ENCODE measurements around the gene PPP1R14C. TPM values are rescaled to one million over a fixed set of nuclear protein-coding genes. Genes with fewer than 3 reads are reported as not detected.

PPP1R14C gene
- total and polyA plus RNA-seq, 2 donors (not counting 1 experiment from before 2014, with no cell fraction given) = 0.17 TPM; not detected in 1

DNA sequence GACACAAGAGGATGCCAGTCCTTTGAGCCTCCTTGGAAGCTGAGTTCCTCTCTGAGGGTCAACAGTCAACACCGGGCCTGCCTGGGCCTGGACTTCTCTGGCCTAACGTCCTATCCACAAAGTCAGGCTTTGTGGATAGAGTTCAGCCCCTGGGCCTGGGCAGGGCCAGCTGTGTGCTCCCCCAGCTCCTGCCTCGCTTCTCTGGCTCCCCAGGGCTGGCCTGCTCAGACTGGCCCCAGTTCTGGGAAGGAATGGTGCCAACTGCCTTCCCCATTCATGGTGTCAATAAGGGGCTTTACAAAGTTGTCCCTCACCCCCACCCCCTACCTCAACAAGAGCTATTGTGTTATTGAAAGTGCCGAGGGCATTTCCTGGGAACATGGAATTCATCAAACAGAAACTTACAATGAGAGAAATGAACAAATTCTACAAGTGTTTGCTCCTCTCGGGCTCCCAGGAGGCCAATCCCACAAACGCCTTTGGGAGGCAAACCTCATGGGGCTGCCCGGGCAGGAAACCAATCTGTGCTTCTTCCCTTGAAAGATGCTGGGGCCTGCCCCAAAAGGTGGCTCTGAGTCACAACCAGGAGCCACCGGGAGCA is 26.5 kb upstream of the PPP1R14C start:
- H3K9ac ChIP-seq (ENCODE audit: insufficient read depth, low read length) = no peak overlapping the region
- no peaks in the 10 kb centered on the region for H3K27me3 ChIP-seq (ENCODE audit: control insufficient read depth, insufficient read depth, low read length)
- no peak for DNase-seq (ENCODE audit: low read depth in 2 of 2)
- H3K79me2 ChIP-seq (ENCODE audit: control insufficient read depth, insufficient read depth, low read length) = no peaks in the 10 kb centered on the region
- H3K4me1 ChIP-seq (ENCODE audit: control insufficient read depth, extremely low read depth, insufficient read depth, low read length) = no peaks in the 10 kb centered on the region
- no peak overlapping the region for H2AFZ ChIP-seq (ENCODE audit: low read length)
- H3K4me3 ChIP-seq (replicated peaks in 1 of 4; ENCODE audit: control extremely low read depth in 1 of 4, insufficient read depth in 1 of 4, low read depth in 3 of 4, low read length in 4 of 4) = no peak overlapping the region
- no peaks in the 10 kb centered on the region for H4K20me1 ChIP-seq (ENCODE audit: control insufficient read depth, extremely low read depth, insufficient read depth, low read length)
- TF ChIP-seq, protein P1, sequence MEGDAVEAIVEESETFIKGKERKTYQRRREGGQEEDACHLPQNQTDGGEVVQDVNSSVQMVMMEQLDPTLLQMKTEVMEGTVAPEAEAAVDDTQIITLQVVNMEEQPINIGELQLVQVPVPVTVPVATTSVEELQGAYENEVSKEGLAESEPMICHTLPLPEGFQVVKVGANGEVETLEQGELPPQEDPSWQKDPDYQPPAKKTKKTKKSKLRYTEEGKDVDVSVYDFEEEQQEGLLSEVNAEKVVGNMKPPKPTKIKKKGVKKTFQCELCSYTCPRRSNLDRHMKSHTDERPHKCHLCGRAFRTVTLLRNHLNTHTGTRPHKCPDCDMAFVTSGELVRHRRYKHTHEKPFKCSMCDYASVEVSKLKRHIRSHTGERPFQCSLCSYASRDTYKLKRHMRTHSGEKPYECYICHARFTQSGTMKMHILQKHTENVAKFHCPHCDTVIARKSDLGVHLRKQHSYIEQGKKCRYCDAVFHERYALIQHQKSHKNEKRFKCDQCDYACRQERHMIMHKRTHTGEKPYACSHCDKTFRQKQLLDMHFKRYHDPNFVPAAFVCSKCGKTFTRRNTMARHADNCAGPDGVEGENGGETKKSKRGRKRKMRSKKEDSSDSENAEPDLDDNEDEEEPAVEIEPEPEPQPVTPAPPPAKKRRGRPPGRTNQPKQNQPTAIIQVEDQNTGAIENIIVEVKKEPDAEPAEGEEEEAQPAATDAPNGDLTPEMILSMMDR (conservative IDR thresholded peaks at IDR 0.05 in 1 of 2, IDR thresholded peaks at IDR 0.05 in 1 of 2; ENCODE audit: low read depth in 1 of 2, low read length in 2 of 2) = no peak
- TF ChIP-seq EZH2 (IDR thresholded peaks at IDR 0.05; ENCODE audit: low read length, missing control alignments) = no peak
- no peaks in the 10 kb centered on the region for H3K36me3 ChIP-seq (ENCODE audit: control insufficient read depth, insufficient read depth, low read length)
- H3K4me2 ChIP-seq (ENCODE audit: extremely low read depth, insufficient read depth, low read length) = no peak overlapping the region
- H3K9me3 ChIP-seq (ENCODE audit: control insufficient read depth, insufficient read depth, low read depth, low read length) = no peaks in the 10 kb centered on the region
- H3K27ac ChIP-seq (ENCODE audit: insufficient read depth, low read length) = no peak overlapping the region

DNA sequence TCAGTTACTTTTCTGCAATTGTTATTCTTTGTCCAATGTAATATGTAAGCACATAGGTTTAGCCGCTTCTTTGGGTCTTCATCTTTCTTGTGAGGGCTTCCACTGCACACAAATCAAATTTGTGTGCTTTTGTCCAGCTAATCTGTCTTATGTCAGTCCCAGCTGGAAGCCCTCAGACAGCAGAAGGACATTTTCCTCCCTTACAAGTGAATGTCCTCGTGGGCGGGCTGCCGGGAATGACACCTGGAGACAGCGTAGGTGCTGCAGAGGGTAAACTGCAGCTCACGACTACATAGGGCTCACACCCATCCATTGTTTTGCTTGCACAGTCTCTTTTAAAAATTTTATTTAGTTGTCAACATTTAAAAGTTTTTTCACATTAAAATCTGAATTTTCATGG is 24.6 kb upstream of the PPP1R14C start:
- TF ChIP-seq, protein P1 (conservative IDR thresholded peaks at IDR 0.05 in 1 of 2, IDR thresholded peaks at IDR 0.05 in 1 of 2; ENCODE audit: low read depth in 1 of 2, low read length in 2 of 2) = no peak
- no peak for TF ChIP-seq EZH2 (IDR thresholded peaks at IDR 0.05; ENCODE audit: low read length, missing control alignments)
- no peaks in the 10 kb centered on the region for H3K79me2 ChIP-seq (ENCODE audit: control insufficient read depth, insufficient read depth, low read length)
- DNase-seq (ENCODE audit: low read depth in 2 of 2) = no peak

DNA sequence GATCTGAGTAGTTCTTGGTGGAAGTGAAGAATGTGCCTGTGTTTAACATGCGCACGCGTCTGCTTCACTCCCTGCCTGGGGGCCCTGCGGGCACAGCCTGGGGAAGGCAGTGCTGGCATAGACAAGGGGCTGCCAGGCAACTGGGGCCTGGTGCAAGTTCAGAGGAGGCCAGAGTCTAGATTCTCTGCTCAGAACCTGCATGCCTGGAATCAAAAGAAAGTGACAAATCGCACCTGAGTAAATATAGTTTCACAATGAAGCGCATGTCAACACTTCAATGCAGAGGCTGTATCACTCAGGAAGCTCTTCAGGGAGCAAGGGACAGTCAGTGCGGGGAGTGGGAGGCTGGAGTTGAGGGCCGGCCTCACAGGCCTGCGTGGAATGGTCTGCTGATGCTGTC is 24.2 kb upstream of the PPP1R14C start:
- H3K4me2 ChIP-seq (ENCODE audit: extremely low read depth, insufficient read depth, low read length) = no peak overlapping the region
- no peak overlapping the region for H3K9ac ChIP-seq (ENCODE audit: insufficient read depth, low read length)
- TF ChIP-seq EZH2 (IDR thresholded peaks at IDR 0.05; ENCODE audit: low read length, missing control alignments) = no peak
- TF ChIP-seq, protein P1 (conservative IDR thresholded peaks at IDR 0.05 in 1 of 2, IDR thresholded peaks at IDR 0.05 in 1 of 2; ENCODE audit: low read depth in 1 of 2, low read length in 2 of 2) = no peak
- DNase-seq (ENCODE audit: low read depth in 2 of 2) = no peak
- no peaks in the 10 kb centered on the region for H3K4me1 ChIP-seq (ENCODE audit: control insufficient read depth, extremely low read depth, insufficient read depth, low read length)
- no peaks in the 10 kb centered on the region for H4K20me1 ChIP-seq (ENCODE audit: control insufficient read depth, extremely low read depth, insufficient read depth, low read length)
- no peaks in the 10 kb centered on the region for H3K27me3 ChIP-seq (ENCODE audit: control insufficient read depth, insufficient read depth, low read length)
- no peak overlapping the region for H2AFZ ChIP-seq (ENCODE audit: low read length)
- H3K79me2 ChIP-seq (ENCODE audit: control insufficient read depth, insufficient read depth, low read length) = no peaks in the 10 kb centered on the region
- H3K27ac ChIP-seq (ENCODE audit: insufficient read depth, low read length) = no peak overlapping the region
- no peaks in the 10 kb centered on the region for H3K36me3 ChIP-seq (ENCODE audit: control insufficient read depth, insufficient read depth, low read length)
- no peak overlapping the region for H3K4me3 ChIP-seq (replicated peaks in 1 of 4; ENCODE audit: control extremely low read depth in 1 of 4, insufficient read depth in 1 of 4, low read depth in 3 of 4, low read length in 4 of 4)
- H3K9me3 ChIP-seq (ENCODE audit: control insufficient read depth, insufficient read depth, low read depth, low read length) = no peaks in the 10 kb centered on the region

More for the DNA sequence above, 24.6 kb upstream of the PPP1R14C start:
- Histone ChIP-seq H3K27me3 (ENCODE audit: control insufficient read depth, insufficient read depth, low read length) (no peaks in the 10 kb centered on the region), H3K4me3 (replicated peaks in 1 of 4; ENCODE audit: control extremely low read depth in 1 of 4, insufficient read depth in 1 of 4, low read depth in 3 of 4, low read length in 4 of 4) (no peak overlapping the region), H3K4me1 (ENCODE audit: control insufficient read depth, extremely low read depth, insufficient read depth, low read length) (no peaks in the 10 kb centered on the region), H3K36me3 (ENCODE audit: control insufficient read depth, insufficient read depth, low read length) (no peaks in the 10 kb centered on the region), H2AFZ (ENCODE audit: low read length) (no peak overlapping the region), H3K27ac (ENCODE audit: insufficient read depth, low read length) (no peak overlapping the region), H3K4me2 (ENCODE audit: extremely low read depth, insufficient read depth, low read length) (no peak overlapping the region), H3K9me3 (ENCODE audit: control insufficient read depth, insufficient read depth, low read depth, low read length) (no peaks in the 10 kb centered on the region), H3K9ac (ENCODE audit: insufficient read depth, low read length) (no peak overlapping the region), H4K20me1 (ENCODE audit: control insufficient read depth, extremely low read depth, insufficient read depth, low read length) (no peaks in the 10 kb centered on the region)

All from fibroblast of lung (primary cell).